Stimulated activated naive CD8-positive, alpha-beta T cell treated with anti-CD3 and anti-CD28 coated beads, Interleukin-15, amount 100 ng/mL, for 72 hours (primary cell): ENCODE measurements around the gene CFAP52.
"Not testable (repeated sequence)": the region's sequence is repeated elsewhere in the genome, so short reads cannot be mapped to it uniquely, and the experiment has no call there.

Experiments
- ATAC-seq: fragments of 150-1000 bp; cut with Tn5 transposase; 2 replicates; pipeline ENCODE4 v1.10.0; 2021; ENCODE audit warnings: mild to moderate bottlenecking, moderate library complexity
- DNase-seq, 2 donors: peaks; one replicate each; pipeline ENCODE4 v3.0.0; 2021 to 2022
- H3K27ac Mint-ChIP-seq, 2 donors: one replicate each; pipeline ENCODE4 v1.8.0; 2022; ENCODE audit warnings: mild to moderate bottlenecking in 2 of 2, mixed read lengths in 2 of 2, moderate library complexity in 2 of 2
- H3K27me3 Mint-ChIP-seq: one replicate; pipeline ENCODE4 v1.8.0; 2022; ENCODE audit warnings: mixed read lengths
- H3K4me1 Mint-ChIP-seq: one replicate; pipeline ENCODE4 v1.8.0; 2022; ENCODE audit warnings: mild to moderate bottlenecking, mixed read lengths
- H3K4me3 Mint-ChIP-seq, 2 donors: one replicate each; pipeline ENCODE4 v1.8.0; 2022; ENCODE audit warnings: mild to moderate bottlenecking in 2 of 2, mixed read lengths in 2 of 2, moderate library complexity in 1 of 2
- H3K9me3 Mint-ChIP-seq, 2 donors: one replicate each; pipeline ENCODE4 v1.8.0; 2022; ENCODE audit warnings: mixed read lengths in 2 of 2

Gene CFAP52

DNA sequence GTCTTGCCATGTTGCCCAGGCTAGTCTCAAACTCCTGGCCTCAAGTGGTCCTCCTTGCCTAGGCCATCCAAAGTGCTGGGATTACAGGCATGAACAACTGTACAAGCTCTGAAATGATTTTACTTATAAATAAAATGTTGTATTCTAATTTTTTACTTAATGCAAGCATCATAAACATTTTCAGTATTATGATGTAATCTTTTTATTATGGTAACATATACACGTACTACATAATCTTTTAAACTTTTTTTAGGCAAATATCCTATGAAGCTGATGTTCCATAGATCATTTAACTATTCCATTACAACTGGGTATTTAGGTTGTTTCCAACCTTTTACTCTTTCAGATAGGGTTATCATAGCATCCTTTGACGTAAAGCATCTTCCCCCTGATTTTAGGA lies 35.1 kb downstream of the CFAP52 start:
- no peak for DNase-seq
- H3K9me3 Mint-ChIP-seq: peaks cover 0 to 6% of the 10 kb centered on the region in 2 donors
- no peaks in the 10 kb centered on the region for H3K4me1 Mint-ChIP-seq
- peaks cover 14% of the 10 kb centered on the region for H3K27me3 Mint-ChIP-seq
- no peak overlapping the region for H3K4me3 Mint-ChIP-seq
- ATAC-seq: no peak
- H3K27ac Mint-ChIP-seq: no peak overlapping the region

- H3K27me3 Mint-ChIP-seq: peaks cover 14% of the 10 kb centered on the region
- H3K27ac Mint-ChIP-seq: no peak overlapping the region
- ATAC-seq (no peak), DNase-seq (no peak)
- H3K4me1 Mint-ChIP-seq: no peaks in the 10 kb centered on the region
- H3K4me3 Mint-ChIP-seq: no peak overlapping the region
- peaks cover 0 to 6% of the 10 kb centered on the region in 2 donors for H3K9me3 Mint-ChIP-seq
Measured at GRCh38 chr17:9612006-9612405, 35.6 kb downstream of the CFAP52 start.

GRCh38 chr17:9615486-9615885 lies 39.0 kb downstream of the CFAP52 start:
- DNase-seq: no peak
- H3K9me3 Mint-ChIP-seq: no peaks in the 10 kb centered on the region
- no peaks in the 10 kb centered on the region for H3K27me3 Mint-ChIP-seq
- H3K4me1 Mint-ChIP-seq: no peaks in the 10 kb centered on the region
- no peak overlapping the region for H3K4me3 Mint-ChIP-seq
- ATAC-seq: no peak
- H3K27ac Mint-ChIP-seq: no peak overlapping the region

DNA sequence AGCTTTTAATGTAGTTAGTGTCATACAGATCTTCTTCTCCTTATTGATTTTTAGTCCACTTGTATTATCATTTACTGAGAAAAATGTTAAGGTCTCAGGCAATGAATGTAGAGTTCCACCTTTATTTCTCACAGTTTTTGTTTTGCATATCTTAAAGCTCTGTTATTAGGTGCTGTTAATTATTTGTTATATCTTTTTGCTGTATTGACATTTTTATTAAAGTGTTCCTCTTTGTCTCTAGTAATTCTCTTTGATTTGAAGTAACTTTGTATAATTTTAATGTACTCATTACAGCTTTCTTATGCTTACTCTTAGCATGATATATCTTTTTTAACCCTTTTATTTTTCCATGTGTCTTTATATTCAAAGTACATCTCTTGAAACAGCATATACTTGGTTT lies 46.5 kb downstream of the CFAP52 start:
- DNase-seq (no peak), ATAC-seq (no peak)
- no peaks in the 10 kb centered on the region for H3K4me1 Mint-ChIP-seq
- no peak overlapping the region for H3K27ac Mint-ChIP-seq
- no peak overlapping the region for H3K4me3 Mint-ChIP-seq
- H3K27me3 Mint-ChIP-seq: no peaks in the 10 kb centered on the region
- H3K9me3 Mint-ChIP-seq: peaks cover 20 to 34% of the 10 kb centered on the region in 2 donors

GRCh38 chr17:9628509-9628908 lies 52.1 kb downstream of the CFAP52 start:
- ATAC-seq: no peak

DNA sequence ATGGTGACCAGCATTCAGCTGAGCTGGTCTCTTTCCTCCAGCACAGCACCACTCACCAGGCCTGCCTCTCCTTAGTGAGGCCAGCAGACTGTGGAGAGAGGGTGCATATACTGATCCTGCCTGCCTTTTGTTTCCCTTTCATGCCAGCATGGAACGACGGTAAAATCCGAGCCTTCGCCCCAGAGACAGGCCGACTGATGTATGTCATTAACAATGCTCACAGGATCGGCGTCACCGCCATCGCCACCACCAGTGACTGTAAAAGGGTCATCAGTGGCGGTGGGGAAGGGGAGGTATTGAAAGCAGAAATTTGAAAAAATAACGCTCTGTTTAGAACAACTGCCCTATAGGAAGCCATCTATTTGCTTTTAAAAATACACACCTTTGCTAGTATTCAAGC lies 56.3 kb downstream of the CFAP52 start:
- no peak overlapping the region for H3K27ac Mint-ChIP-seq
- DNase-seq (no peak), ATAC-seq (no peak)
- no peaks in the 10 kb centered on the region for H3K4me1 Mint-ChIP-seq
- H3K27me3 Mint-ChIP-seq: peaks cover 45% of the 10 kb centered on the region
- no peak overlapping the region for H3K4me3 Mint-ChIP-seq
- no peaks in the 10 kb centered on the region for H3K9me3 Mint-ChIP-seq

More at GRCh38 chr17:9628509-9628908, 52.1 kb downstream of the CFAP52 start:
- peaks cover 11 to 21% of the 10 kb centered on the region in 2 donors for H3K9me3 Mint-ChIP-seq
- no peaks in the 10 kb centered on the region for H3K4me1 Mint-ChIP-seq
- peaks cover 26% of the 10 kb centered on the region for H3K27me3 Mint-ChIP-seq
- no peak overlapping the region for H3K27ac Mint-ChIP-seq
- no peak for DNase-seq
- H3K4me3 Mint-ChIP-seq: no peak overlapping the region

DNA sequence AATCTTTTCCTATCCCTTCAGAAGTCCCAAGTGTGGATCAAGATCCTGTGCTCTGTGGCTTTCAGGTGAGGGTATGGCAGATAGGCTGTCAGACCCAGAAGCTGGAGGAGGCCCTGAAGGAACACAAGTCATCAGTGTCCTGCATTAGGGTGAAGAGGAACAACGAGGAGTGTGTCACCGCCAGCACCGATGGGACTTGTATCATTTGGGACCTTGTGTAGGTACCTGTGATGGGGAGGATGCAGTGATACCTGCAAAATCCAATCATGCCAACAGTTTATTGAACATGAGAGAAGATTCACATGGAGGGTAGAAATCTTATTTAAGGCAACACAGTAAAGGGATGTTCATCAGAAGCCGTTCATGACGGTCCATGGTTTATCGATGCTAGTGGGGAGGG lies 58.9 kb downstream of the CFAP52 start:
- no peak for ATAC-seq
- H3K27me3 Mint-ChIP-seq: peaks cover 37% of the 10 kb centered on the region
- no peak overlapping the region for H3K4me3 Mint-ChIP-seq

GRCh38 chr17:9636501-9636900 lies 60.1 kb downstream of the CFAP52 start:
- no peak overlapping the region for H3K4me3 Mint-ChIP-seq
- DNase-seq: no peak
- H3K27ac Mint-ChIP-seq: no peak overlapping the region
- peaks cover 33% of the 10 kb centered on the region for H3K27me3 Mint-ChIP-seq
- no peaks in the 10 kb centered on the region for H3K4me1 Mint-ChIP-seq
- ATAC-seq: no peak
- H3K9me3 Mint-ChIP-seq: no peaks in the 10 kb centered on the region

More for the DNA sequence above, 58.9 kb downstream of the CFAP52 start:
- H3K27ac Mint-ChIP-seq: no peak overlapping the region
- no peaks in the 10 kb centered on the region for H3K9me3 Mint-ChIP-seq
- DNase-seq: no peak
- no peaks in the 10 kb centered on the region for H3K4me1 Mint-ChIP-seq

- Mint-ChIP-seq H3K27me3 (peaks cover 40% of the 10 kb centered on the region), H3K4me1 (peaks cover 10% of the 10 kb centered on the region)
- H3K27ac Mint-ChIP-seq, H3K4me3 Mint-ChIP-seq, H3K9me3 Mint-ChIP-seq, DNase-seq, ATAC-seq: not testable (repeated sequence)
Measured at GRCh38 chr17:9640388-9640787, 63.9 kb downstream of the CFAP52 start.

DNA sequence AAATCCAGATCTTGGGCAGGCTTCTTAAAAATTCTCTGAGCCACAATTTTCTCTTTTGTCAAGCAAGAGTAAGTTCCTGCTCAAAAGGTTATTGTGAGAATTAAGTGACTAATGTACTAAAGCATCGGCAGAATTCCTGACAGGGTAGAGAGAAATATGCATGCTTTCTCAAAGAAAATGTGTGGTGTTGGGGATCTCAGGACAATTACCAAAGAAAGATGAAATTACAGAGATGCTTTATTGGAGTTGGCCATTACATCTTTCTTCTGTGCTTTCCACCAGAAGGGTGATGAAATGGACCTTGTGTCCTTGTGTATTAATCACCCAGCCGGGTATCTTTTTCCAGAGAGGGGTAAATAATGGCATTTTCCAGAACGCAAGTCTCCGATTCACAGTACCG lies 67.2 kb downstream of the CFAP52 start:
- Mint-ChIP-seq H3K9me3 (no peaks in the 10 kb centered on the region), H3K27me3 (peaks cover 63% of the 10 kb centered on the region), H3K4me3 (peak overlapping the region in 1 of 2 donors; percentile 26), H3K27ac (no peak overlapping the region), H3K4me1 (peaks cover 24% of the 10 kb centered on the region)
- DNase-seq: no peak
- no peak for ATAC-seq

GRCh38 chr17:9644910-9645751 lies 68.7 kb downstream of the CFAP52 start, which contains the start of gene USP43:
Gene USP43, plus strand, starts transcription at chr17:9645517. Its CDS starts 116 bp downstream, at chr17:9645633.
- Mint-ChIP-seq H3K4me1 (peaks cover 29% of the 10 kb centered on the region), H3K4me3 (peak within 1 kb of the TSS; percentile 83 to 89), H3K27me3 (peaks cover 69% of the 10 kb centered on the region), H3K9me3 (no peaks in the 10 kb centered on the region), H3K27ac (peak within 1 kb of the TSS; percentile 48 to 77)
- ATAC-seq: peak; percentile 81
- DNase-seq: peak; percentile 41 to 52

- ATAC-seq: peak; percentile 67
- Mint-ChIP-seq H3K4me1 (peaks cover 29% of the 10 kb centered on the region), H3K27me3 (peaks cover 71% of the 10 kb centered on the region), H3K4me3 (peak overlapping the region; percentile 72 to 82), H3K27ac (peak overlapping the region in 1 of 2 donors; percentile 77), H3K9me3 (no peaks in the 10 kb centered on the region)
- peak; percentile 37 for DNase-seq
Measured at GRCh38 chr17:9645851-9646545, 69.6 kb downstream of the CFAP52 start.

GRCh38 chr17:9646546-9646885 lies 70.1 kb downstream of the CFAP52 start:
- Mint-ChIP-seq H3K27ac (peak overlapping the region in 1 of 2 donors; percentile 77), H3K4me1 (peaks cover 29% of the 10 kb centered on the region), H3K27me3 (peaks cover 73% of the 10 kb centered on the region), H3K4me3 (peak overlapping the region; percentile 72 to 82), H3K9me3 (no peaks in the 10 kb centered on the region)
- no peak for DNase-seq
- no peak for ATAC-seq

GRCh38 chr17:9647014-9647413 lies 70.6 kb downstream of the CFAP52 start:
- H3K27me3 Mint-ChIP-seq: peaks cover 70% of the 10 kb centered on the region
- peaks cover 29% of the 10 kb centered on the region for H3K4me1 Mint-ChIP-seq
- no peak overlapping the region for H3K4me3 Mint-ChIP-seq
- ATAC-seq (no peak), DNase-seq (no peak)
- H3K27ac Mint-ChIP-seq: no peak overlapping the region
- H3K9me3 Mint-ChIP-seq: no peaks in the 10 kb centered on the region

- ATAC-seq (no peak), DNase-seq (no peak)
- Mint-ChIP-seq H3K4me1 (peaks cover 29% of the 10 kb centered on the region), H3K27me3 (peaks cover 67% of the 10 kb centered on the region), H3K27ac (no peak overlapping the region), H3K9me3 (no peaks in the 10 kb centered on the region), H3K4me3 (peak overlapping the region in 1 of 2 donors; percentile 17)
Measured at GRCh38 chr17:9648521-9649110, 72.2 kb downstream of the CFAP52 start.
